Activated CD8-positive, alpha-beta memory T cell treated with anti-CD3 and anti-CD28 coated beads for 48 hours (primary cell): ENCODE data around the gene C10orf53.
"Not testable (repeated sequence)": the region's sequence is repeated elsewhere in the genome, so short reads cannot be mapped to it uniquely, and the experiment has no call there.

Experiments used
- DNase-seq, 3 experiments: peaks; one replicate each; pipeline ENCODE4 v3.0.0-alpha.2; 2020; ENCODE audit warnings: low read depth in 2 of 3, low spot score in 2 of 3

C10orf53 gene

GRCh38 chr10:49652421-49653272, 26.8 kb upstream of the C10orf53 start:
- no peak for DNase-seq

GRCh38 chr10:49653273-49653929, 26.1 kb upstream of the C10orf53 start:
- no peak for DNase-seq

- no peak for DNase-seq
Measured at GRCh38 chr10:49654036-49654693, 25.3 kb upstream of the C10orf53 start.

DNA sequence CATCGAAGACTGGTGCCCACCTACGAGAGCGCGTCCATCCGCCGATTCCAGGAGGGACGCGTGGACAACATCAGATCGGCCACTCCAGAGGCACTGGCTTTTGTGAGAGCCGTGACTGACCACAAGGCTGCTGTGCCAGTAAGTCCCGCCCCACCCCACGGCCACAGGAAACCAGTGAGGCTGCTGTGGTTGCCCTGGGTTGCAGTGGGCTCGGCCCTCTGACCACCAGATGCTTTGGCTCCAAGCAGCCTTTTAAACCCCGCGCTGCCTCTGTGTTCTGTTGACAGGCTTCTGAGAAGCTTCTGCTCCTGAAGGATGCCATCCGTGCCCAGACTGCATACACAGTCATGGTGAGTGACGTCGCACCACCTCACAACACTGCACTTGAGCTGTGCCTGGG, 24.4 kb upstream of the C10orf53 start:
- no peak for DNase-seq

GRCh38 chr10:49656845-49657493, 22.5 kb upstream of the C10orf53 start:
- DNase-seq: no peak

DNA sequence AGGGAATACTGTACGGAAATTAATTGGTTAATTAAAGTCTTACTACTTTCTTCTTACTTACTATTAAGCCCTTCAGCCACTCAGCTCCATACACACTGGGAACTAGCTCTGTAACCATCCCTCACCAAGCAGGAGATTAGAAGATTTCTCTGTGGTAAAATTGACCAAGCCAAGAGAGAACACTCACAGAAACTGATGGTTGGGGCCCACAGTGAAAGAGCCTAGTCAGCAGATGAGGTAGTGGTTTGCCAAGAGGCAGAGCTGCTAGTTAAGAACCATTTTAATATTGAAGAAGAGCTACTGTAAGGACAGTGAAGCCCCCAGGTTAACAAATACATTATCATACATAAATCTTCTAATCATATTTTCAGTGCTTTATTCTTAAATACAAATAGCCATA, 21.8 kb upstream of the C10orf53 start:
- no peak for DNase-seq

GRCh38 chr10:49661140-49661856, 18.2 kb upstream of the C10orf53 start:
- DNase-seq: no peak

DNA sequence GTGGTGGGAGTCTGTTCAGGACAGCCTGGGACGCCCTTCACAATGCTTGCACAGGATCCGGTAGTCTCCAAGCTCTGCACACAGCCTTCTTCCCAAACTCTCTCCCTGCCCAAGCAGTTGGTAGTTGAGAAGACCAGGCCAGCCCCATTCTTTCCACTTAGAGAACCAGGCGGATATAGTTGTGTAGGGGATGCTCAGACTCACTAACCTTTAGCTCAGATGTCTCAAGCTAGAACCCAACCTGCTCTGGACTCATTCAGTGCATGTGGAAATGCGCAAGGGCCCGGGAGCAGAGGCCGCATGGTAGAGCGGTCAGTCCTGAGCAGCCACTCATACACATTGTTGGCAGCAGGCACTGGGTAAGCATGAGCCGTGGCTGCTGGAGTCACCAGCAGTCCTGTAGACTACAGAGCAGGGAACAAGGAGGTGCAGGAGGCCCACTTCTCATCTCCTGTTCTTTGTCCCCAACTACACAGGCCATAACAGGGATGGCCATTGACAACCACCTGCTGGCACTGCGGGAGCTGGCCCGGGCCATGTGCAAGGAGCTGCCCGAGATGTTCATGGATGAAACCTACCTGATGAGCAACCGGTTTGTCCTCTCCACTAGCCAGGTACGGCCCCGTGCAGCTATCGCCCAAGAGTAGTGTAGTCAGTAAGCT, 17.2 kb upstream of the C10orf53 start:
- DNase-seq: no peak

DNA sequence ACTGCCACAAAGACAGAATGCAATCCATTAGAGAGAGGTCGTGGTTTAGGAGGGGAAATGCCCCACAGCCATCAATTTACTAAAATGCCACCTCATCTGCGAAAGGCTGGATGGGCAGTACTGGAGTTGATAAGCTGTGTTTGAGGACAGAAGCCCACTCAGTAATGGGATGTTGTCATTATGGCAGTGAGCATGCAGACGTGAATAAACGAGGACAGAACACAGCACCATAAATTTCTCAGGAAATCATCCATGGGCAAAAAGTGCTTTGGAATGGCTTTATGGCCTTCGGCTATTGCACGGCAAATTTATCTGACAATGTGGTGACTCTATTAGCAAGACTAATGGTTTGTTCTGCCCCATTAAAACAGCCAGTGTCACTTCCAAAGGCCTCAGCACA, 15.9 kb upstream of the C10orf53 start:
- no peak for DNase-seq

- DNase-seq: no peak
Measured at GRCh38 chr10:49664006-49664841, 15.2 kb upstream of the C10orf53 start.

DNA sequence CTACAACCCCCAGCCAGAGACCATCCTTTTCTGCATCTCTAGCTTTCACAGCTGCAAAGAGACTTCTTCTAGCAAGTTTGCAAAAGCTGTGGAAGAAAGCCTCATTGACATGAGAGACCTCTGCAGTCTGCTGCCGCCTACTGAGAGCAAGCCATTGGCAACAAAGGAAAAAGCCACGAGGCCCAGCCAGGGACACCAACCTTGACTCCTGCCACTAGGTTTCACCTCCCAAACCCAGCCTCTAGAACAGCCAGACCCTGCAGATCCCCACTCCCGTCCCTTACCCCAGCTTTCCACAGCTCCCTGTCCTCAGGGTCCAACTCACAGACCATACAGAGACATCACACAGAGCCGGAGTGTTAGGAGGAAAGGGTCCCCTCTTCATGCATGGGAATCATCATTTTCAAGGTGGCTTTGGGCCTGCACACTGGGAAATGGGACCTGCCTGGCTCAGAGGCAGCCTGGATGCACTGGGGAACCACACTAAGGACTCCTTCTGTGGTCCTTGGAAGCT, 14.6 kb upstream of the C10orf53 start:
- no peak for DNase-seq

- no peak for DNase-seq
Measured at GRCh38 chr10:49666054-49666615, 13.3 kb upstream of the C10orf53 start.

DNA sequence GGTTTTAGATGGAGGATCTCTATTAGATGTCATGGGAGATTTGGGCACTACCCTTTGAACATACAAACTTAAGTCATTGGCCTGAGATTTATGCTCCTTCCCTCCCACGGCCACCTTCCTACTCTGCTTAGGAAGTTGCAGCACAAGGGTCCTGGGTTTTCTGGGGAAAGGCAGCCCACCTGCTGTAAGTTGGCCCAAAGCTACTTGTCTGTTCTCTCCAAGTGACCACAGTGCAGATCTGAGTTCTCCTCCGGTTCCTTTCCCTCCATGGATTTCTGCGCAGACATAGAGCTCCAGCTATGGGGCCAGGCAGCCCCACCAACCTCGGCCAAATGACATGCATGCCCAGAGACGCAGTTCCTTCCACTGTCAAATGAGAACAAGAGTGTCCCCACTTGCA, 12.8 kb upstream of the C10orf53 start:
- DNase-seq: no peak

DNA sequence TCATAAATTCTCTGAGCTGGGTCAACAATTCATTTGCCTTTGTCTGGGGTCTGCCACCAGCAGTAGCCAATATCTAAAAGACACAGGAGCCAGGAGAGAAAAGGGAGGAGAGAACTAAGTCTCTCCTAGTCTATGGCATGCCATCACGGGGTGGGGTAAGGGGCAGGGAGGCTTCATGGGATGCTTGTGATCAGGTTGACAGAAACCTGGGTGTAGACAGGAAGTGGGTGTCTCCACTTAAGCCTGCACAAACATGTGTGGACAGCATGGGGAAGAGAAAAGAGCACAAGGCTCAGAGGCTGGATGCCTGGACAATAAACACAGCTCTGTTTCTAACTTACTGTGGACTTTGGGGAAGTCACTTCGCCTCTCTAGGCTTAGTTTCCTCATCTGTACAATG, 11.5 kb upstream of the C10orf53 start:
- DNase-seq: no peak

- DNase-seq: no peak
Measured at GRCh38 chr10:49668684-49669083, 10.8 kb upstream of the C10orf53 start.

GRCh38 chr10:49678827-49679479, 498 bp upstream of the C10orf53 start:
- DNase-seq: no peak

DNA sequence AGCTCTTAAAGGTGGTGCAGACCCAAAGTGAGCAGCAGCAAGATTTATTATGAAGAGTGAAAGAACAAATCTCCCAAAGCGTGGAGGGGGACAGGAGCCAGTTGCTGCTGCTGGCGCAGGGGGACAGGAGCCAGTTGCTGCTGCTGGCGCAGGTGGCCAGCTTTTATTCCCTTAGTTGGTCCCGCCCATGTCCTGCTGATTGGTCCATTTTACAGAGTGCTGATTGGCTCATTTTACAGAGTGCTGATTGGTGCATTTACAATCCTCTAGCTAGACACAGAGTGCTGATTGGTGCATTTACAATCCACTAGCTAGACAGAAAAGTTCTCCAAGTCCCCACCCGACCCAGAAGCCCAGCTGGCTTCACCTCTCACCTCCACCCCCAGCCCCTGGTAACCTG, 3.0 kb downstream of the C10orf53 start:
- not testable (repeated sequence) for DNase-seq

GRCh38 chr10:49682879-49683278, 3.4 kb downstream of the C10orf53 start:
- no peak for DNase-seq
